HepG2 (cell line): ENCODE measurements around the gene RUVBL2. TPM values are rescaled to one million over a fixed set of nuclear protein-coding genes. Genes with fewer than 3 reads are reported as not detected.
A peak's percentile ranks its signal among the peaks of the same experiment; 100 is the strongest.

ENCODE experiments used
- ARID5B ChIP-seq: IDR thresholded peaks from 2 replicates; pipeline ENCODE4 v1.4.0; 2020; ENCODE audit warnings: mild to moderate bottlenecking, missing genetic modification reagents
- E2F1 ChIP-seq: sonication (generic); formaldehyde crosslinking; IDR thresholded peaks from 2 replicates; pipeline ENCODE4 v1.5.0; 2020; ENCODE audit warnings: missing genetic modification reagents
- ELF3 ChIP-seq: IDR thresholded peaks from 2 replicates; pipeline ENCODE4 v1.6.1; 2016; ENCODE audit warnings: missing genetic modification reagents, missing compliant biosample characterization
- HMGXB4 ChIP-seq, 2 experiments: sonication (generic) in 1 of 2; formaldehyde crosslinking in 1 of 2; IDR thresholded peaks; 2 replicates each; pipeline versions ENCODE4 v1.4.0 to v1.6.1; 2018 to 2020; ENCODE audit warnings: missing genetic modification reagents in 2 of 2, borderline replicate concordance in 1 of 2, low read depth in 1 of 2, mild to moderate bottlenecking in 1 of 2, missing biosample characterization in 1 of 2
- HNF1B ChIP-seq: sonication (generic); formaldehyde crosslinking; IDR thresholded peaks from 2 replicates; pipeline ENCODE4 v1.5.1; 2020; ENCODE audit warnings: mild to moderate bottlenecking, moderate library complexity, missing genetic modification reagents
- HOXA5 ChIP-seq: sonication (generic); formaldehyde crosslinking; IDR thresholded peaks from 2 replicates; pipeline ENCODE4 v1.4.0; 2020; ENCODE audit warnings: missing genetic modification reagents
- JUND ChIP-seq: sonication (generic); formaldehyde crosslinking; IDR thresholded peaks from 2 replicates; pipeline ENCODE4 v1.8.0; 2022; ENCODE audit warnings: mild to moderate bottlenecking, missing genetic modification reagents
- MIER2 ChIP-seq: IDR thresholded peaks from 2 replicates; pipeline ENCODE4 v1.6.1; 2016; ENCODE audit warnings: missing biosample characterization, missing genetic modification reagents
- NR1H2 ChIP-seq: sonication (generic); formaldehyde crosslinking; IDR thresholded peaks from 2 replicates; pipeline ENCODE4 v1.8.1; 2022; ENCODE audit warnings: low read depth, missing genetic modification reagents, borderline replicate concordance
- RORA ChIP-seq: sonication (generic); formaldehyde crosslinking; IDR thresholded peaks from 2 replicates; pipeline ENCODE4 v1.5.0; 2020; ENCODE audit warnings: mild to moderate bottlenecking, missing genetic modification reagents, moderate library complexity
- SIN3B ChIP-seq: fragments of 150-350 bp; IDR thresholded peaks from 2 replicates; pipeline ENCODE4 v1.6.1; 2014; ENCODE audit warnings: low read length
- SNAI1 ChIP-seq: sonication (generic); formaldehyde crosslinking; IDR thresholded peaks from 2 replicates; pipeline ENCODE4 v1.5.0; 2020; ENCODE audit warnings: mild to moderate bottlenecking, missing genetic modification reagents, borderline replicate concordance
- SRF ChIP-seq: IDR thresholded peaks from 2 replicates; pipeline ENCODE4 v1.6.1; 2011; ENCODE audit warnings: mild to moderate bottlenecking, low read depth, low read length, moderate library complexity
- U2AF2 ChIP-seq: fragments of 200-400 bp; formaldehyde crosslinking; IDR thresholded peaks from 2 replicates; pipeline ENCODE4 v1.6.1; 2017; ENCODE audit warnings: low read depth, mild to moderate bottlenecking, low read length
- ZBTB43 ChIP-seq: sonication (generic); formaldehyde crosslinking; conservative IDR thresholded peaks from 2 replicates; pipeline ENCODE4 v1.4.0; 2020; ENCODE audit warnings: missing genetic modification reagents
- ZNF136 ChIP-seq: sonication (generic); formaldehyde crosslinking; IDR thresholded peaks from 2 replicates; pipeline ENCODE4 v1.8.1; 2022; ENCODE audit warnings: low read depth, mild to moderate bottlenecking, moderate library complexity, missing genetic modification reagents
- ZNF180 ChIP-seq: sonication (generic); formaldehyde crosslinking; IDR thresholded peaks from 2 replicates; pipeline ENCODE4 v1.4.0; 2020; ENCODE audit warnings: low read depth, missing genetic modification reagents, borderline replicate concordance
- ZNF431 ChIP-seq: sonication (generic); formaldehyde crosslinking; IDR thresholded peaks from 2 replicates; pipeline ENCODE4 v1.9.0; 2022; ENCODE audit warnings: missing genetic modification reagents, low read depth, mild to moderate bottlenecking, borderline replicate concordance
- ZNF780A ChIP-seq: sonication (generic); formaldehyde crosslinking; IDR thresholded peaks from 2 replicates; pipeline ENCODE4 v1.8.0; 2022; ENCODE audit warnings: mild to moderate bottlenecking, missing genetic modification reagents, moderate library complexity
- polyA plus RNA-seq, 8 experiments: library from polyadenylated mRNA; depleted of rRNA in 3 of 8; stranded (reverse) in 7 of 8; unstranded in 1 of 8; fragments of >200 nt; fragmentation: Illumina TruSeq in 4 of 8; extraction: Trizol in 4 of 8; gene quantifications; 2 replicates each; pipeline versions ENCODE4 v1.2.1 to v1.2.3, GENCODE V29; 2011 to 2016; ENCODE audit warnings: low read depth in 4 of 8, missing spikeins in 1 of 8, mixed read lengths in 1 of 8; ENCODE audit not compliant: insufficient read depth in 1 of 8
- total RNA-seq, 5 experiments: library from RNA; depleted of rRNA; stranded (reverse); fragments of >200 nt; fragmentation: Illumina TruSeq; extraction: Trizol; gene quantifications; 2 replicates each; pipeline ENCODE4 v1.2.3, GENCODE V29; 2016; ENCODE audit warnings: low read depth in 1 of 5

RUVBL2 gene
- total and polyA plus RNA-seq, 2 of the 13 experiments (the other 11 are each of a cell fraction or from before 2014, with no cell fraction given): 120 to 122 TPM

- no peak for TF ChIP-seq MIER2 (CRISPR knock-in tag)
- TF ChIP-seq JUND: 0 out of 2 replicates have a peak, but pooled peaks have one; percentile 45
- TF ChIP-seq HNF1B (CRISPR knock-in tag): peak; percentile 55
- TF ChIP-seq SNAI1 (CRISPR knock-in tag): no peak
- no peak for TF ChIP-seq ZNF180 (CRISPR knock-in tag)
- TF ChIP-seq U2AF2: no peak
- no peak for TF ChIP-seq SRF
- TF ChIP-seq SIN3B: no peak; the same call in 1 of the 2 replicates
- TF ChIP-seq ZBTB43: no peak
- no peak for TF ChIP-seq NR1H2 (CRISPR knock-in tag)
- no peak for TF ChIP-seq ZNF431
- TF ChIP-seq ZNF136 (CRISPR knock-in tag): no peak
- peak; percentile 61; the same call in 1 of the 2 replicates for TF ChIP-seq E2F1 (CRISPR knock-in tag)
- peak; percentile 74 for TF ChIP-seq ELF3 (CRISPR knock-in tag)
- TF ChIP-seq ARID5B: peak; percentile 23
- no peak; the same call in 1 of the 2 replicates for TF ChIP-seq HOXA5
- TF ChIP-seq RORA (CRISPR knock-in tag): no peak
- TF ChIP-seq HMGXB4 (CRISPR knock-in tag; IDR thresholded peaks at IDR 0.05; ENCODE audit: borderline replicate concordance in 1 of 2, low read depth in 1 of 2): peak; percentile 92 to 95
- no peak for TF ChIP-seq ZNF780A (CRISPR knock-in tag)
These were observed at the start of gene RUVBL2, which contains the start of gene GYS1 (continued) for GRCh38 chr19:48993175-48994034.
